HEK293T (cell line): ENCODE results near the gene FAM114A2.

Experiments
- ARNT ChIP-seq: fragments of 450-650 bp; IDR thresholded peaks from 2 replicates; pipeline ENCODE4 v1.6.1; 2017; ENCODE audit warnings: mild to moderate bottlenecking
- BHLHE40 ChIP-seq: fragments of 450-650 bp; IDR thresholded peaks from 2 replicates; pipeline ENCODE4 v1.6.1; 2016; ENCODE audit warnings: mild to moderate bottlenecking, moderate library complexity, borderline replicate concordance
- FOXA1 ChIP-seq: fragments of 450-650 bp; IDR thresholded peaks from 2 replicates; pipeline ENCODE4 v1.6.1; 2016; ENCODE audit warnings: mild to moderate bottlenecking
- HDGF ChIP-seq: fragments of 450-650 bp; IDR thresholded peaks from 2 replicates; pipeline ENCODE4 v1.6.1; 2017; ENCODE audit warnings: antibody characterized with exemption, borderline replicate concordance
- SP1 ChIP-seq: fragments of 450-650 bp; IDR thresholded peaks from 2 replicates; pipeline ENCODE4 v1.6.1; 2017
- TARDBP ChIP-seq: fragments of 450-650 bp; IDR thresholded peaks from 2 replicates; pipeline ENCODE4 v1.6.1; 2016
- ZNF384 ChIP-seq: fragments of 450-650 bp; IDR thresholded peaks from 2 replicates; pipeline ENCODE4 v1.6.1; 2016

- TF ChIP-seq BHLHE40 (no peak), TARDBP (no peak), SP1 (no peak), HDGF (no peak), FOXA1 (no peak), ARNT (no peak), ZNF384 (no peak)
Observed at GRCh38 chr5:154076240-154076922, 37.7 kb upstream of the FAM114A2 start.
